Measurements from ENCODE around the gene CDR2. TPM values are rescaled to one million over a fixed set of nuclear protein-coding genes. Genes with fewer than 3 reads are reported as not detected.
A peak's percentile ranks its signal among the peaks of the same experiment; 100 is the strongest.
"Not testable (repeated sequence)": the region's sequence is repeated elsewhere in the genome, so short reads cannot be mapped to it uniquely, and the experiment has no call there.

The CDR2 gene
- total RNA-seq (10 to 100 TPM in 1 of 4 donors, 1 to 10 TPM in 3; 9.4 to 19.2 (median 9.8) TPM), polyA plus RNA-seq (7.2 TPM)
- long read RNA-seq, donor 1, transcript CDR2-201 (5 exons, 2,702 nt): major isoform, 38 of 47 reads
- long read RNA-seq, donor 1, partial matches to known transcripts: 1 of 47 reads
- long read RNA-seq, donor 1, other reads (novel, unspliced or antisense): 4 of 47 reads
- long read RNA-seq, donor 2, transcript CDR2-201 (5 exons, 2,702 nt): major isoform, 13 of 18 reads
- long read RNA-seq, donor 2, partial matches to known transcripts: 0 of 18 reads
- long read RNA-seq, donor 2, other reads (novel, unspliced or antisense): 4 of 18 reads
- long read RNA-seq, donor 3, partial matches to known transcripts: 6 of 26 reads
- long read RNA-seq, donor 3, other reads (novel, unspliced or antisense): 18 of 26 reads
- long read RNA-seq, donor 4, transcript CDR2-201 (5 exons, 2,702 nt): major isoform, 7 of 11 reads
- long read RNA-seq, donor 4, partial matches to known transcripts: 0 of 11 reads
- long read RNA-seq, donor 4, other reads (novel, unspliced or antisense): 2 of 11 reads

- WGBS: under 1% methylated on average over 96 of the region's 96 CpGs
These were observed at the start of gene CDR2 for GRCh38 chr16:22374311-22375116. Gene CDR2 (minus strand): TSS chr16:22374619. CDS start chr16:22374309, 310 bp downstream.

GRCh38 chr16:22423716-22424115, 49.3 kb upstream of the CDR2 start:
- 96% methylated on average over 12 of the region's 12 CpGs for WGBS
- no peak overlapping the region for H3K27ac ChIP-seq (ENCODE audit: low read length)
- intact Hi-C loops (cut with DNase I): no loop called here

More at GRCh38 chr16:22374311-22375116, at the start of gene CDR2:
- no peaks in the 10 kb centered on the region for H3K27me3 ChIP-seq (ENCODE audit: control insufficient read depth, insufficient read depth)
- DNase-seq (peak; percentile 98 to 99 (median 99)), ATAC-seq (peak; percentile 97)
- peak within 1 kb of the TSS; percentile 42 for H3K27ac ChIP-seq (ENCODE audit: low read length)
- H3K9me3 ChIP-seq (ENCODE audit: control insufficient read depth, low read length): no peaks in the 10 kb centered on the region
- peak within 1 kb of the TSS; percentile 93 for H3K4me3 ChIP-seq (ENCODE audit: low read length)
- peaks cover 3% of the 10 kb centered on the region for H3K4me1 ChIP-seq (ENCODE audit: control insufficient read depth, insufficient read depth, low read length)
- intact Hi-C loops (cut with DNase I): no loop called here

GRCh38 chr16:22421136-22421535, 46.7 kb upstream of the CDR2 start:
- H3K27me3 ChIP-seq (ENCODE audit: control insufficient read depth, insufficient read depth): no peaks in the 10 kb centered on the region
- ATAC-seq (no peak), DNase-seq (no peak)
- no peak overlapping the region for H3K27ac ChIP-seq (ENCODE audit: low read length)
- H3K9me3 ChIP-seq (ENCODE audit: control insufficient read depth, low read length): no peaks in the 10 kb centered on the region
- WGBS: 95% methylated on average over 14 of the region's 14 CpGs
- H3K4me1 ChIP-seq (ENCODE audit: control insufficient read depth, insufficient read depth, low read length): no peaks in the 10 kb centered on the region
- no peak overlapping the region for H3K4me3 ChIP-seq (ENCODE audit: low read length)
- intact Hi-C loops (cut with DNase I): no loop called here

More at GRCh38 chr16:22423716-22424115, 49.3 kb upstream of the CDR2 start:
- DNase-seq (no peak), ATAC-seq (no peak)
- no peaks in the 10 kb centered on the region for H3K4me1 ChIP-seq (ENCODE audit: control insufficient read depth, insufficient read depth, low read length)
- no peaks in the 10 kb centered on the region for H3K27me3 ChIP-seq (ENCODE audit: control insufficient read depth, insufficient read depth)
- no peaks in the 10 kb centered on the region for H3K9me3 ChIP-seq (ENCODE audit: control insufficient read depth, low read length)
- no peak overlapping the region for H3K4me3 ChIP-seq (ENCODE audit: low read length)

GRCh38 chr16:22420606-22421135, 46.3 kb upstream of the CDR2 start:
- intact Hi-C loops (cut with DNase I): no loop called here
- H3K4me1 ChIP-seq (ENCODE audit: control insufficient read depth, insufficient read depth, low read length): no peaks in the 10 kb centered on the region
- no peak overlapping the region for H3K27ac ChIP-seq (ENCODE audit: low read length)
- ATAC-seq (no peak), DNase-seq (no peak)
- WGBS: 95% methylated on average over 18 of the region's 18 CpGs
- no peaks in the 10 kb centered on the region for H3K27me3 ChIP-seq (ENCODE audit: control insufficient read depth, insufficient read depth)
- H3K9me3 ChIP-seq (ENCODE audit: control insufficient read depth, low read length): no peaks in the 10 kb centered on the region
- H3K4me3 ChIP-seq (ENCODE audit: low read length): no peak overlapping the region

- Histone ChIP-seq H3K27ac (ENCODE audit: low read length) (no peak overlapping the region), H3K4me1 (ENCODE audit: control insufficient read depth, insufficient read depth, low read length) (no peaks in the 10 kb centered on the region), H3K9me3 (ENCODE audit: control insufficient read depth, low read length) (no peaks in the 10 kb centered on the region), H3K27me3 (ENCODE audit: control insufficient read depth, insufficient read depth) (no peaks in the 10 kb centered on the region), H3K4me3 (ENCODE audit: low read length) (no peak overlapping the region)
- ATAC-seq (no peak), DNase-seq (no peak)
- intact Hi-C loops (cut with DNase I): no loop called here
- WGBS: 98% methylated on average over 11 of the region's 11 CpGs
These were observed 45.5 kb upstream of the CDR2 start for GRCh38 chr16:22419908-22420307.

GRCh38 chr16:22418826-22419225, 44.4 kb upstream of the CDR2 start:
- ATAC-seq (no peak), DNase-seq (no peak)
- H3K4me3 ChIP-seq (ENCODE audit: low read length): no peak overlapping the region
- no peaks in the 10 kb centered on the region for H3K27me3 ChIP-seq (ENCODE audit: control insufficient read depth, insufficient read depth)
- whole genome bisulfite sequencing: 81% methylated on average over 3 of the region's 3 CpGs
- no peak overlapping the region for H3K27ac ChIP-seq (ENCODE audit: low read length)
- no peaks in the 10 kb centered on the region for H3K4me1 ChIP-seq (ENCODE audit: control insufficient read depth, insufficient read depth, low read length)
- intact Hi-C loops (cut with DNase I): no loop called here
- no peaks in the 10 kb centered on the region for H3K9me3 ChIP-seq (ENCODE audit: control insufficient read depth, low read length)

GRCh38 chr16:22417798-22418197, 43.4 kb upstream of the CDR2 start:
- DNase-seq; H3K9me3 ChIP-seq (ENCODE audit: control insufficient read depth, low read length); H3K27me3 ChIP-seq (ENCODE audit: control insufficient read depth, insufficient read depth); H3K4me1 ChIP-seq (ENCODE audit: control insufficient read depth, insufficient read depth, low read length); H3K27ac ChIP-seq (ENCODE audit: low read length); H3K4me3 ChIP-seq (ENCODE audit: low read length); intact Hi-C loops (cut with DNase I); ATAC-seq: not testable (repeated sequence)
- 96% methylated on average over 6 of the region's 6 CpGs for WGBS

- intact Hi-C loops (cut with DNase I): no loop called here
- Histone ChIP-seq H3K9me3 (ENCODE audit: control insufficient read depth, low read length) (no peaks in the 10 kb centered on the region), H3K4me1 (ENCODE audit: control insufficient read depth, insufficient read depth, low read length) (no peaks in the 10 kb centered on the region), H3K4me3 (ENCODE audit: low read length) (no peak overlapping the region), H3K27me3 (ENCODE audit: control insufficient read depth, insufficient read depth) (no peaks in the 10 kb centered on the region), H3K27ac (ENCODE audit: low read length) (no peak overlapping the region)
- DNase-seq (no peak), ATAC-seq (no peak)
- 92% methylated on average over 4 of the region's 4 CpGs for WGBS
These were observed 42.6 kb upstream of the CDR2 start for GRCh38 chr16:22417019-22417418.

GRCh38 chr16:22413819-22414218, 39.4 kb upstream of the CDR2 start:
- no peaks in the 10 kb centered on the region for H3K27me3 ChIP-seq (ENCODE audit: control insufficient read depth, insufficient read depth)
- intact Hi-C loops (cut with DNase I): no loop called here
- H3K9me3 ChIP-seq (ENCODE audit: control insufficient read depth, low read length): no peaks in the 10 kb centered on the region
- no peak overlapping the region for H3K4me3 ChIP-seq (ENCODE audit: low read length)
- no peak for ATAC-seq
- no peak overlapping the region for H3K27ac ChIP-seq (ENCODE audit: low read length)
- DNase-seq: no peak
- 95% methylated on average over 7 of the region's 7 CpGs for WGBS
- H3K4me1 ChIP-seq (ENCODE audit: control insufficient read depth, insufficient read depth, low read length): no peaks in the 10 kb centered on the region

- H3K9me3 ChIP-seq (ENCODE audit: control insufficient read depth, low read length): no peaks in the 10 kb centered on the region
- 96% methylated on average over 2 of the region's 2 CpGs for WGBS
- no peak for ATAC-seq
- H3K4me3 ChIP-seq (ENCODE audit: low read length): no peak overlapping the region
- intact Hi-C loops (cut with DNase I): no loop called here
- no peaks in the 10 kb centered on the region for H3K4me1 ChIP-seq (ENCODE audit: control insufficient read depth, insufficient read depth, low read length)
- H3K27me3 ChIP-seq (ENCODE audit: control insufficient read depth, insufficient read depth): no peaks in the 10 kb centered on the region
- H3K27ac ChIP-seq (ENCODE audit: low read length): no peak overlapping the region
- no peak for DNase-seq
These were observed 33.1 kb upstream of the CDR2 start for GRCh38 chr16:22407486-22407885.

- ATAC-seq: no peak
- H3K4me3 ChIP-seq (ENCODE audit: low read length): no peak overlapping the region
- no peaks in the 10 kb centered on the region for H3K9me3 ChIP-seq (ENCODE audit: control insufficient read depth, low read length)
- intact Hi-C loops (cut with DNase I): no loop called here
- DNase-seq: no peak
- no peaks in the 10 kb centered on the region for H3K27me3 ChIP-seq (ENCODE audit: control insufficient read depth, insufficient read depth)
- no peaks in the 10 kb centered on the region for H3K4me1 ChIP-seq (ENCODE audit: control insufficient read depth, insufficient read depth, low read length)
- H3K27ac ChIP-seq (ENCODE audit: low read length): no peak overlapping the region
These were observed 27.8 kb upstream of the CDR2 start for GRCh38 chr16:22402191-22402590.

Data from right cardiac atrium (tissue), 5 donors.